Astrocyte (in vitro differentiated cells and primary cell): ENCODE results near the gene BMP7. TPM values are rescaled to one million over a fixed set of nuclear protein-coding genes. Genes with fewer than 3 reads are reported as not detected.

Experiments used
- DNase-seq: peaks from one replicate; pipeline ENCODE4 v3.0.0-alpha.2; 2010; ENCODE audit warnings: low read depth
- FAIRE-seq: peaks from 2 replicates; lab custom pipeline; 2011; peaks lifted over from hg19 to GRCh38; lab: Jason Lieb, UNC
- H2AFZ ChIP-seq: 2 replicates; pipeline ENCODE4 v1.6.0; 2012; ENCODE audit warnings: low read depth, low read length, inconsistent platforms
- H3K27ac ChIP-seq: 2 replicates; pipeline ENCODE4 v1.5.1; 2011; ENCODE audit warnings: low read depth, low read length, inconsistent platforms
- H3K27me3 ChIP-seq: 2 replicates; pipeline ENCODE4 v1.6.0; 2011; ENCODE audit warnings: low read length, inconsistent platforms; ENCODE audit not compliant: insufficient read depth
- H3K36me3 ChIP-seq: 2 replicates; pipeline ENCODE4 v1.5.1; 2011; ENCODE audit warnings: low read length, inconsistent platforms; ENCODE audit not compliant: insufficient read depth
- H3K4me1 ChIP-seq: 2 replicates; pipeline ENCODE4 v1.5.1; 2011; ENCODE audit warnings: low read length, inconsistent platforms; ENCODE audit not compliant: insufficient read depth
- H3K4me2 ChIP-seq: 2 replicates; pipeline ENCODE4 v1.6.0; 2012; ENCODE audit warnings: low read length, inconsistent platforms
- H3K4me3 ChIP-seq: 2 replicates; pipeline ENCODE4 v1.5.1; 2011; ENCODE audit warnings: low read depth, mild to moderate bottlenecking, low read length, inconsistent platforms; ENCODE audit not compliant: insufficient read depth
- H3K79me2 ChIP-seq: 2 replicates; pipeline ENCODE4 v1.6.0; 2012; ENCODE audit warnings: mild to moderate bottlenecking, low read length, inconsistent platforms; ENCODE audit not compliant: insufficient read depth
- H3K9ac ChIP-seq: 2 replicates; pipeline ENCODE4 v1.6.0; 2012; ENCODE audit warnings: mild to moderate bottlenecking, low read length, inconsistent platforms
- H3K9me3 ChIP-seq: 2 replicates; pipeline ENCODE4 v1.5.1; 2012; ENCODE audit warnings: low read depth, mild to moderate bottlenecking, low read length, inconsistent platforms; ENCODE audit not compliant: insufficient read depth
- H4K20me1 ChIP-seq: 2 replicates; pipeline ENCODE4 v1.6.0; 2012; ENCODE audit warnings: low read length, inconsistent platforms; ENCODE audit not compliant: insufficient read depth
- H3K27ac Mint-ChIP-seq: one replicate; pipeline ENCODE4 v1.8.0; 2021; ENCODE audit warnings: mild to moderate bottlenecking, mixed read lengths; ENCODE audit not compliant: unreplicated experiment
- H3K27me3 Mint-ChIP-seq: one replicate; pipeline ENCODE4 v1.8.0; 2021; ENCODE audit warnings: low read depth, mixed read lengths; ENCODE audit not compliant: unreplicated experiment
- H3K36me3 Mint-ChIP-seq: one replicate; pipeline ENCODE4 v1.8.0; 2021; ENCODE audit warnings: low read depth, mixed read lengths; ENCODE audit not compliant: unreplicated experiment
- H3K4me1 Mint-ChIP-seq: one replicate; pipeline ENCODE4 v1.8.0; 2021; ENCODE audit warnings: low read depth, mixed read lengths; ENCODE audit not compliant: unreplicated experiment
- H3K4me3 Mint-ChIP-seq: one replicate; pipeline ENCODE4 v1.8.0; 2021; ENCODE audit warnings: mild to moderate bottlenecking, moderate library complexity, mixed read lengths; ENCODE audit not compliant: unreplicated experiment
- H3K9me3 Mint-ChIP-seq: one replicate; pipeline ENCODE4 v1.8.0; 2021; ENCODE audit warnings: mild to moderate bottlenecking, mixed read lengths; ENCODE audit not compliant: unreplicated experiment
- CTCF ChIP-seq: IDR thresholded peaks from 2 replicates; pipeline ENCODE4 v1.5.1; 2011; ENCODE audit warnings: low read depth, mild to moderate bottlenecking, inconsistent platforms, low read length, moderate library complexity; ENCODE audit not compliant: insufficient read depth
- EZH2 ChIP-seq: IDR thresholded peaks from 2 replicates; pipeline ENCODE4 v1.6.1; 2012; ENCODE audit warnings: mild to moderate bottlenecking, low read length, inconsistent platforms; ENCODE audit not compliant: insufficient read depth
- total RNA-seq: library from RNA; stranded (reverse); gene quantifications from 2 replicates; pipeline ENCODE4 v1.2.1, GENCODE V29; 2021

BMP7 gene
- total RNA-seq, 1 donor from 2014 or later = 15.3 TPM

- Histone ChIP-seq H3K36me3 (no peaks in the 10 kb centered on the region), H3K79me2 (no peaks in the 10 kb centered on the region), H4K20me1 (no peaks in the 10 kb centered on the region), H3K4me1 (no peaks in the 10 kb centered on the region), H3K27me3 (peaks cover 46% of the 10 kb centered on the region), H2AFZ (no peak overlapping the region), H3K27ac (no peak overlapping the region), H3K4me3 (no peak overlapping the region), H3K9ac (no peak overlapping the region), H3K9me3 (no peaks in the 10 kb centered on the region), H3K4me2 (no peak overlapping the region)
- DNase-seq (no peak), FAIRE-seq (no peak)
- TF ChIP-seq EZH2 (no peak), CTCF (no peak)
- Mint-ChIP-seq H3K27me3 (peaks cover 51% of the 10 kb centered on the region), H3K27ac (no peak overlapping the region), H3K4me3 (no peak overlapping the region), H3K36me3 (no peaks in the 10 kb centered on the region), H3K4me1 (peaks cover 3% of the 10 kb centered on the region), H3K9me3 (peaks cover 4% of the 10 kb centered on the region)
Measured at GRCh38 chr20:57275813-57276212, 9.4 kb upstream of the BMP7 start.

- no peak for FAIRE-seq
- H3K27ac Mint-ChIP-seq = no peak overlapping the region
- H3K36me3 ChIP-seq = no peaks in the 10 kb centered on the region
Measured at GRCh38 chr20:57275334-57275733, 8.9 kb upstream of the BMP7 start.

More at GRCh38 chr20:57275334-57275733, 8.9 kb upstream of the BMP7 start:
- no peaks in the 10 kb centered on the region for H3K9me3 ChIP-seq
- no peaks in the 10 kb centered on the region for H3K79me2 ChIP-seq
- Mint-ChIP-seq H3K4me3 (no peak overlapping the region), H3K4me1 (peaks cover 3% of the 10 kb centered on the region), H3K36me3 (no peaks in the 10 kb centered on the region), H3K27me3 (peaks cover 51% of the 10 kb centered on the region), H3K9me3 (peaks cover 4% of the 10 kb centered on the region)
- no peak overlapping the region for H3K9ac ChIP-seq
- no peak overlapping the region for H3K27ac ChIP-seq
- H3K27me3 ChIP-seq = peaks cover 44% of the 10 kb centered on the region
- H3K4me2 ChIP-seq = no peak overlapping the region
- no peak for DNase-seq
- no peak overlapping the region for H2AFZ ChIP-seq
- TF ChIP-seq EZH2 = no peak
- no peak for TF ChIP-seq CTCF
- H4K20me1 ChIP-seq = no peaks in the 10 kb centered on the region
- no peaks in the 10 kb centered on the region for H3K4me1 ChIP-seq
- H3K4me3 ChIP-seq = no peak overlapping the region
